Raji (cell line): ENCODE results near the gene UPP1.
A peak's percentile ranks its signal among the peaks of the same experiment; 100 is the strongest.

Experiments used
- POLR2A ChIP-seq: IDR thresholded peaks from 2 replicates; pipeline ENCODE4 v1.6.1; 2011; ENCODE audit warnings: low read depth, low read length, control low read depth; ENCODE audit not compliant: insufficient read depth

The UPP1 gene

DNA sequence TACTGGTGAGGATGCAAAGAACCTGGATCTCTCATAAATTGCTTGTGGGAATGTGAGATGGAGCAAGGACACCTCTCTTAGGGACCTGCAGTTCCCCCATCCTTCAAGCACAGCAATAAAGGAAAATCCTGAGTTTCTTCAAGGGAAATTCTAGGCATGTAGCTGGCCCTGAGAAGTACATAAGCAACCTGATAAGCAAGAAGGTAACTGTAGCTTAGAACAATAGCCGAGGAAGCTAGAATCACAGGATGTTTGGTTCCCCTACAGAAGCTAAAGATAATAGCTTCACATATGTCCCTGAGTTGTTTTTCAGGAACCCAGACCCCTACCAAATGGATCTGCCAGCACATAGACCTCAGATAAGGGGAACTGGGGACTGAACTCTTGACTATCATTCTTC, 11.6 kb upstream of the UPP1 start:
- no peak for TF ChIP-seq POLR2A

DNA sequence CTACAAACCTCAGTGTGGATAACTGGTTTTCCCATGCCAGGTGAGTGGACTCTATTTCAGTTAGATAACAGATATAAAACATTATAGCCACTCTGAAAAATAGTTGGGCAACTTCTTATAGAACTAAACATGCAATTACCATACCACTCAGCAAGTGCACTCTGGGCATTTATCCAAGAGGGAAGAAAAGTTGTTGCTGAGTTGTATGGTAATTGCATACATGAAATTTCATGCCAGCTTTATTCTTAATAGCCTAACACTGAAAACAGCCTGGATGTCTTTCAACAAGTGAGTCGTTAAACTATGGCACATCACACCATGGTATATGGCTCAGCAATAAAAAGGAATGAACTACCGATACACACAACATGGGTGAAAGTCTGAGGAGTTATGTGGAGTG, 10.6 kb upstream of the UPP1 start:
- no peak for TF ChIP-seq POLR2A

DNA sequence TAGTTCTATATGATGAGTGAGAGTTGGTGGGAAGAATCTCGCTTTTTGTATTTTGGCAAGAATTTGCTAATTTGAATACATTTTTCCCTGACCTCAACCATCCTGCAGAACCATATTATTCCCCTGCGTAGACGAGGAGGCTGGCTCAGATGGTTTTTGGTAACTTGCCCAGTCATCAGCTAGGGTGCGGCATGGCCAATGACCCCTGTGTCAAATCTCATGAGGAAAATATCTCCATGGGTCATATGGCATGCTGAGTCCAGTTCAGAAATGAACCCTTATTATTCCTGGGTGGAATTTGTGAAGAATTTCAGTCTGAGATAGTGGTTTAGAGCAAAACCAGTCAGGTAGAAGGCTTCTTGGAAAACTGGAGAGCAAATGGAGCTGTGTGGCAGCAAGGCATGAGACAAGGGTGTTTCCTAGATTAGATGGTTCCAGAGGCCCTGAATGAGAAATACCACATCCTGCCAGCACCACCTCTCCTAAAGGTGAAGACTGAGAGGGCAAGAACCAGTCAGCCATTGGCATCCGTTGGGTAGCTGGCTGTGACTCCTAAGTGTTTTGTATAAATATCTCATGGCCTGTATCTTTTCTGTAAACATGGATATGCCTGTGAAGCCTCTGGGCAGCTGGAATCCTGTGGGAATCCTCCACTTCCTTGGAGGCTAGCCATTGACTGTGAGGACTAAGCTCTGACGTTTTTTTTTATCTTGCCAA, 5.8 kb upstream of the UPP1 start:
- TF ChIP-seq POLR2A = no peak

DNA sequence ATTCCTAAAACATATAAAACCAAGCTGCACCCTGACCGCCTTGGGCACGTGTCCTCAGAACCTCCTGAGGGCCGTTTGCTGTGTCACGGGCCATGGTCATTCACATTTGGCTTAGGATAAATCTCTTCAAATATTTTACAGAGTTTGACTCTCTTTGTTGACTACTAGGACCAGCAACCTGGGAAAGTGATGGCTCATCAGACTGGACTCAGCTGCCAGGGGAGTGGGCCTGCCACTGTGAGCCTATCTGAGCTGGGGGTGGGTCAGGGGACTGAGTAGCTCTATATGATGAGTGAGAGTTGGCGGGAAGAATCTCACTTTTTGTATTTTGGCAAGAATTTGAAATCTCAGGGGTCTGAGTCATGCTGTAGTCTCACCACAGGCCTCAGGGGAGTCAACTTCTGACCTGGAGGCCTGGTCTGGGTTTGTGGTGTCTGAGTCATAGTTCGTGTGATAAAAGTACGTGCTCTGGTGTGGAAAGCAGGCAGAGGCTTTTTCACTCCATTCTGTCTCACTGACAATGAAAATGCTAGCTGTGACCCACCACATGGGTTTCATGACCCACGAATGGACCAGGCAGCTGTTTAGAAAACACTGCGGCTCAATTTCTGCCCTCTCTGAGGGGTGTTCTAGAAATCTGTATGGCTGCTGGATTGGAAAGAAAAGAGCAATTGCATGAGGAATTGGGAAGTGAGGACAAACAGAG, 4.2 kb upstream of the UPP1 start:
- peak; percentile 46; the same call in 1 of the 2 replicates for TF ChIP-seq POLR2A

DNA sequence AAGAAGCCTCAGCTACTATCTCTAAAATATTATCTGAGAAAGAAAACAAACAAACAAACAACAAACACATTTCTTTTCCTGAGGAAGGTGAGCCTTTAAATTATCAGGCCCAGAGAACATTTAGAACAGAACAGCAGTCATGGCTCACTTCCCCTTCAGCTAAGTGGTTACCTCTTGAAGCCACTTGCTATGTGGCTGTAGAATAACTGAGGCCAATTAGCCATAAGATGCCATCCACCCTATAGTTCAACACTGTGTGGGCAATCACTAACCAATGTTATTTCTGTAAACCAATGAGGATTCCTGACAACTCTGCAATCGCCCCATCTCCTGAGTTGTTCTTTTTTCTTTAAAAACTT, 3.7 kb upstream of the UPP1 start:
- no peak for TF ChIP-seq POLR2A

DNA sequence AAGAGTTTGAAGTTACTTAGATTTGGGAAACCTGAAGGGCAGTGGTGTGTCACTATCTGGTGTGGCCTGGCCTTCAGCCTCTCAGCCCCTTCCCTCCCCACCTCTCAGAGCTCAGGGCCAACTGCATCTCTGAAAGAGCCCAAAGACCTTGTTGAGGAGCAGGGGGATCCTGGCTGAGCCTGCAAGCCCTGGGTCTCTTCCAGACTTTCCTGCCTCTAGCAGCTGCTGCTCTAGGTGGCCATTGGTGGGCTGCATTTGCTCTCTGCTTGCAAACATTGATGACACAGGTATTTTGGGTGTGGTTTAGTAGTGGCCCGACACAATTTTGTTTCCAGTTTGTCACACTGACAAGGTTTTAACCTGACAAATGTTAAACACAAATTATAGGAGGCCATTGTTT, 3.1 kb upstream of the UPP1 start:
- TF ChIP-seq POLR2A = no peak

DNA sequence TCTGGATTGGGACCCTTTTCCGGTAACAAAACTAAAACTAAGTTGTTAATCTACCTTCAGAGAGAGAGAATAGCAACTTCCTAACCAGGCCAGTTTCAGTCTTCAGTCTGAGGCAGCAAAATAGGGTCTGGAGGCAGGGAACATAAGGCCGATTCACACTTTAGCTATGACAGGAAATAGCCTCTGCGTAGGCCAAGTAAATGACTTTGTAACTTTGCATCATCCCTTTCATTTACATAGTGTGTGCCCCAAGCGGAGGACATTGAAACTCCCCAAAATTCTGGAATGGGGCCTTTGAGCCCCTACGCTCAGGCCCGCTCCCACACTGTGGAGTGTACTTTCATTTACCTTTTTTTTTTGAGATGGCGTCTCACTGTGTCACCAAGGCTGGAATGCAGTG, 1.7 kb upstream of the UPP1 start:
- TF ChIP-seq POLR2A = no peak

DNA sequence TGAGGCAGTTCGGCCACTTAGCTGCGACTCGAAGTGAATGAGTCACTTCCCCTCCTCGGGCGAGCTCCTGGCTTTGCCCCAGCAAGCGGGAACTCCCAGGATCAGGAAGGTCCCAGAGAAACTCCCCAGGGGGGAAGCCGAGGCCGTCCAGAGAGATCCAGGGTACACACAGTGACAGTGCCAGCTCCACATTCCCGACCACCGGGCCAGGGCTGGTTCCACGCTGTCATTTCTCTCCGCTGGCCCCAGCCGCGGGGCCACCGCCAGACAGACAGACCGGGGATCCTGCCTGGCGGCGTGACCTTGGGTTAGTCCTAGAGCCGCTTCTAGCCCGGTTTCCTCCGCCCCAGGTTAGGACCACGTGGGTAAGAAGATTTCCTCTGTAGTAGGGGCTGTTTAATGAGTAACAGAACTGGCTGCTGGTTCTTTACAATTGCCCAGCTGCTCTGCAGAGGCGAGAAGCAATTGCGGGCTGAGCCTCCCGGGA, 463 bp upstream of the UPP1 start:
- TF ChIP-seq POLR2A = peak; percentile 67

DNA sequence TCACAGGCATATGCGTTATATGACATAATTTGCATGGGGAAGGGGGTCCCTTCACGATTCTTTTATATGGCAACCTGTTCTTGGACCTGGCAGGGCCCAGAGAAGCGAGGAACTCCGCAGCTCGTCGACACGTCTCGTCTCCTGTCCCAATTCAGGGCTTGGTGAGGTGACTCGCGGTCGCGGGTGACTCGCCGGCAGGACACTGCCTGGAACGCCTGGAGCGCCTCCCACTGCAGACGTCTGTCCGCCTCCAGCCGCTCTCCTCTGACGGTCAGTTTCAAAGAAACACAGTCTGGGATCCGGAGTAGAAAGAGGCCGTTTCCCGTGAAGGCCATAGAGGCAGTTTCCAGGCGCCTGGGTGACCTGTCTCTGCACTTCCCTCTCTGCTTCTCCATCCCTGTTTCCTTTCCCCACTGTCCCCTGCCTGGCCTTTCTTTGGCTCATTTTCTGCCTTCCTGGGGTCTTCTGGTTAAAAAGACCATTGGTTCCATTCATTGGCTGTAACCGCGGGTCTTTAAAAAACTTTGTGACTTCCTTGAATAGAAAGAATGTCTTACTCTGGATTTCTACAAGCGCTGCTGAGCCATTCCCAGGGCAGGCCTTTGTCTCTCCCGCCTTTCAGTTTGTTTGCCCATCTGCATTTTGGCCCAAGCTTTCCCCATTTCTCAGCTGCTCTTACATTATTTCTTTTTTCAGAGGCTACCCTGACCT, 1.2 kb downstream of the UPP1 start:
- TF ChIP-seq POLR2A = no peak

DNA sequence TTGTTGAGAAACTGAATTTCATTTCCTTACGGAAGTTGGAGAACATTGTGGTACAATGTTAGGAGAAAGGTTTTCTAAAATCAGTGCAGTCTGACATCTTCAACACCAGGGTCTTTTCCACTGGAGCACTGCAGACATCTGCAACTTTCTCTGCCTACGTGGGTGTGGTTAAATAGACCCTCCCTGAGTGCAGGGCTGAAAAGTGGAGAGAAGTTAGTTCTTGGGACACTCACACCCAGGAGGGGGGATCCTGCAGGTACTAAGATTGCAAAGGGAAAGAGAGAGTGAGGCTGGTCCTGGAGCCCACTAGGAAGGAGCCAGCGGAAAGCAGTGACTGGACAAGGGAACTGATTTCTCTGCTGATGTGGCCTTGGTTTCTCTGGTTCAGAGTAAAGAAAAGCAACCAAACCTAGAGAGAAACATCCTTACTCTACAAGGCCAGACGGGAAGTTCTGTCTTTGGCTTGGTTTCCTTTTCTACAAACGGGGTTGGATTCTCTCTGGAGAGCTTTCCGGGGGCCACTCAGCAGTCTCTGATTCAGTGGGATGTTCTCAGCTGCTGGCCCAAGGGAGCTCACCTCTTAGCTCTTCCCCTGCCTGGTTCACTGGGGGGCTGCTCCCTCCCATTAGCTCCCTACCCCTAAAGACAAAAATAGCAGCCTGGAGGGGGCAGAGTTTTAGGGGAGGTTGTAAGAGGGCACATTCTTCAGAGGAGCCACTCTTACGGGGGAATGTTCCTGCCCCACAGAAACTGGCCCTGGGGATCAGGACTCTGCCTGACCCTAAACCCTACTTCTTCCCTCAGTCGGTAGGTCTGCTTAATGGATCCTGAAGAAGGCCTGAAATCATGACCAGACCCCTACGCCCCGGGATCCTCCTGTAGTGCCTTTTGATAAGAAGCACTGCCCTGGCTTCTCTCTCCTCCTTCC, 2.7 kb downstream of the UPP1 start:
- TF ChIP-seq POLR2A = no peak

DNA sequence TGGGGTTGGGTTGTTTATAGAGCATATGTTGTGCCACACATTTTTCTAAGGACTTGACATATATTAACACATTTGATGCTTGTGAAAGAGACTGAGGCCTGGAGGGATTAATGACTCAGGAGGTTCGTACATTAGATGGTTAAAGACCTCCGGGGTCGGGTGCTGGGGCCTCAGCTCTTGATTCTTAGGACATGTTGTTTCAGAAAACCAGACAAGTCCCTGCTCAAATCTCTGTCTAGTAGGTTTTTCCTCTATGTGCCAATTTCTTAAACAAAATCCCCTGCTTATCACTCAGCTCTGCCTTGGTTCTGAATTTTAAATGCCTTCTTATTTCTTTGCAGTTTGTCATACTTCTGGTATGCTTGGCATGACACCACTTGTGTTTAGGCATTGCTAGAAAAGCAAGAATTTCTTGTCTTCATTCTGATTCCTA, 5.8 kb downstream of the UPP1 start:
- TF ChIP-seq POLR2A = no peak

DNA sequence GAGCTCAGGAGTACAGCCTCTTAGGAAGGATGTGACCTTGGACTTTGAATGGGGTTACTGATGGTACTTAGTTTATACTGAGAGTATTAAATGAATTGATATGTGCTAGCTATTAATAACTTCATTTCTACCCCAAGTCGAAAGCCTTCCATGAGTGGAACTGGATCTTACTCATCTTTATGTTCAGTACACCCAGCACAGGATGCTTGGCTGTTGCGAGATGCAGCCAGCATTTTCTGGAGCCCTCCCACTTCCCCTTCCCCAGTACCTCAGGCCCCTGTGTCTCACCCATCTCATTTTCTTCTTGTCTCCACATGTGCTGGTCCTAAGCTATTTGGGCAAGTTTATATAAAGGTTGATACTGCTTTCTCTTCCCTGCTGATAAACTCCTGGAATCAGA, 7.2 kb downstream of the UPP1 start:
- no peak for TF ChIP-seq POLR2A

DNA sequence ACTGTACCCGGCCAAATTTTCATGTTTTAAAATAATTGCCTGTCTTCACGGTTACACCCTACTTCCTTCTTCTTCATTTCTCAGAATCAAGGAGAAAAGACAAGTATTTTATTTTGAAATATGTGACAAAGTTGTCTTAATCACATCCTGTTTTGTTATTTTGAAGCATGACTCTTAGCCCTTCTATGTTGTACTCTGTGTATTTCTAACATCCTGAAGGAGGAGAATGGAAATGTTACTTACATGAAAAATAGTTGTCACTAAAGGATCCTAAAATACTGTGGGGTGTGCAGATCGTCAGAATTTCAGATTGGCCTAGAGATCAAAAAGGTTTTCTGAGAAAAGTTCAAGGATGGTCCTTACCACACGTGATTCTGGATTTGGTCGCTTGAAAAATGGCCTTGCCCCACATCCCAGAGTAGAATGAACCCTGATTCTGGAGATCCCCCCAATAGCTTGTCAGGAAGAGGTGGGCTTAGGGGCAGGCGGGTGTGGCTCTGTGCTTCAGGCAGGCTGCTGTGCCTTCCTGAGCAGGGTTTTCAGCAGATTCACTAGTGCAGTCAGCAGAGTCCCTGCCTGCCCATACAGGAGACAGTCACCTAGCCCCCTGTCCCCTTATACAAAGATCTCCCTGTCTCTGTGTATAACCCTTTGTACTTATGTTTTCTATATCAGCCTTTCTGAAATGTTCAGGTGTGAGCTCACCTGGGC, 8.6 kb downstream of the UPP1 start:
- TF ChIP-seq POLR2A = no peak

DNA sequence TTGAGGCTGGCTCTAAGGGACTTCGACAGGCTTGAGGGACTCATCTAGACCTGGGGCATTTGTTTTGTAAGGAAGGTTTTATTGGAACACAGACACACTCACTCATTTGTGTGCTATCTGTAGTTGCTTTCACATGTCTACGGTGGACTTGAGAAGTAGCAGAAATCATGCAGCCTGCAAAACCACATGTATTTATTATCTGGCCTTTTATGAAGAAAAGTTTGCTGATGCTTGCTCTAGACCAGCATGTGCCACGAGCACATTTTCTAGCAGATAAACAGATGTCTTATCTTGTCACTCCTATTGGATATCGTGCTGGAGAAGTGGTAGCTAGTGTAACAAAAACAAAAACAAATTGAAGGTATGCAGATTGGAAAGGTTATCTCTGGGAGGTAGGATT, 9.8 kb downstream of the UPP1 start:
- TF ChIP-seq POLR2A = no peak
